HG03460 (cell line): ENCODE results near the gene ST6GALNAC5.

ENCODE experiments used
- ATAC-seq: cut with Tn5 transposase; IDR thresholded peaks from one replicate; pipeline ENCODE4 v1.9.1; 2021; ENCODE audit not compliant: unreplicated experiment

ST6GALNAC5 gene

GRCh38 chr1:77039739-77040138 is 172.5 kb downstream of the ST6GALNAC5 start:
- ATAC-seq, result no peak

- no peak for ATAC-seq
These were observed 173.5 kb downstream of the ST6GALNAC5 start for GRCh38 chr1:77040826-77041225.

- no peak for ATAC-seq
These were observed 177.0 kb downstream of the ST6GALNAC5 start for GRCh38 chr1:77044133-77044849.

GRCh38 chr1:77047575-77047974 is 180.3 kb downstream of the ST6GALNAC5 start:
- ATAC-seq, result no peak

- ATAC-seq, result no peak
These were observed 180.8 kb downstream of the ST6GALNAC5 start for GRCh38 chr1:77047978-77048614.

GRCh38 chr1:77048615-77049005 is 181.3 kb downstream of the ST6GALNAC5 start:
- no peak for ATAC-seq

- no peak for ATAC-seq
These were observed 184.1 kb downstream of the ST6GALNAC5 start for GRCh38 chr1:77051425-77051824.

- ATAC-seq, result no peak
These were observed 189.2 kb downstream of the ST6GALNAC5 start for GRCh38 chr1:77056525-77056924.

- no peak for ATAC-seq
These were observed 190.8 kb downstream of the ST6GALNAC5 start for GRCh38 chr1:77057994-77058585.

- no peak for ATAC-seq
These were observed 192.7 kb downstream of the ST6GALNAC5 start for GRCh38 chr1:77060000-77060399.

- no peak for ATAC-seq
These were observed 193.9 kb downstream of the ST6GALNAC5 start for GRCh38 chr1:77061162-77061561.

- ATAC-seq, result no peak
These were observed 195.8 kb downstream of the ST6GALNAC5 start for GRCh38 chr1:77063118-77063517.

GRCh38 chr1:77064246-77064645 is 197.0 kb downstream of the ST6GALNAC5 start:
- no peak for ATAC-seq

GRCh38 chr1:77065693-77066342 is 198.5 kb downstream of the ST6GALNAC5 start:
- no peak for ATAC-seq

GRCh38 chr1:77068013-77068412 is 200.7 kb downstream of the ST6GALNAC5 start:
- ATAC-seq, result no peak

- ATAC-seq, result no peak
These were observed 209.5 kb downstream of the ST6GALNAC5 start for GRCh38 chr1:77076759-77077158.

- no peak for ATAC-seq
These were observed 214.6 kb downstream of the ST6GALNAC5 start for GRCh38 chr1:77081834-77082233.

- ATAC-seq, result no peak
These were observed 217.2 kb downstream of the ST6GALNAC5 start for GRCh38 chr1:77084457-77084856.

GRCh38 chr1:77085109-77085508 is 217.8 kb downstream of the ST6GALNAC5 start:
- no peak for ATAC-seq

- ATAC-seq, result no peak
These were observed 222.5 kb downstream of the ST6GALNAC5 start for GRCh38 chr1:77089756-77090155.

GRCh38 chr1:77095236-77095635 is 228.0 kb downstream of the ST6GALNAC5 start:
- no peak for ATAC-seq
